ENCODE results near the gene USP40. TPM values are rescaled to one million over a fixed set of nuclear protein-coding genes. Genes with fewer than 3 reads are reported as not detected.

The USP40 gene
- total and polyA plus RNA-seq, 2 donors: 16.0 to 59.6 TPM

GRCh38 chr2:233497692-233498091 lies 68.9 kb downstream of the USP40 start:
- H3K27ac ChIP-seq (ENCODE audit: low read depth): no peak overlapping the region
- H3K4me1 ChIP-seq (ENCODE audit: insufficient read depth): no peaks in the 10 kb centered on the region
- DNase-seq (ENCODE audit: extremely low spot score): no peak
- 95% methylated on average over 2 of the region's 2 CpGs for WGBS
- peaks cover 4% of the 10 kb centered on the region for H3K36me3 ChIP-seq (ENCODE audit: insufficient read depth)
- H3K4me3 ChIP-seq (ENCODE audit: low read depth, low read length): no peak overlapping the region

- peaks cover 4% of the 10 kb centered on the region for H3K36me3 ChIP-seq (ENCODE audit: insufficient read depth)
- DNase-seq (ENCODE audit: extremely low spot score): no peak
- 73% methylated on average over 10 of the region's 10 CpGs for WGBS
- no peak overlapping the region for H3K27ac ChIP-seq (ENCODE audit: low read depth)
- H3K4me3 ChIP-seq (ENCODE audit: low read depth, low read length): no peak overlapping the region
- H3K4me1 ChIP-seq (ENCODE audit: insufficient read depth): no peaks in the 10 kb centered on the region
Measured at GRCh38 chr2:233495503-233496496, 70.8 kb downstream of the USP40 start.

GRCh38 chr2:233492751-233493150 lies 73.8 kb downstream of the USP40 start:
- DNase-seq (ENCODE audit: extremely low spot score): no peak
- no peaks in the 10 kb centered on the region for H3K4me1 ChIP-seq (ENCODE audit: insufficient read depth)
- no peak overlapping the region for H3K27ac ChIP-seq (ENCODE audit: low read depth)
- H3K4me3 ChIP-seq (ENCODE audit: low read depth, low read length): no peak overlapping the region
- WGBS: 79% methylated on average over 4 of the region's 4 CpGs
- peaks cover 4% of the 10 kb centered on the region for H3K36me3 ChIP-seq (ENCODE audit: insufficient read depth)

- DNase-seq (ENCODE audit: extremely low spot score): no peak
- H3K4me3 ChIP-seq (ENCODE audit: low read depth, low read length): no peak overlapping the region
- no peaks in the 10 kb centered on the region for H3K4me1 ChIP-seq (ENCODE audit: insufficient read depth)
- WGBS: 77% methylated on average over 4 of the region's 4 CpGs
- no peak overlapping the region for H3K27ac ChIP-seq (ENCODE audit: low read depth)
- peaks cover 4% of the 10 kb centered on the region for H3K36me3 ChIP-seq (ENCODE audit: insufficient read depth)
Measured at GRCh38 chr2:233492078-233492477, 74.5 kb downstream of the USP40 start.

GRCh38 chr2:233491326-233491725 lies 75.3 kb downstream of the USP40 start:
- DNase-seq (ENCODE audit: extremely low spot score): no peak
- H3K4me1 ChIP-seq (ENCODE audit: insufficient read depth): no peaks in the 10 kb centered on the region
- H3K4me3 ChIP-seq (ENCODE audit: low read depth, low read length): no peak overlapping the region
- H3K36me3 ChIP-seq (ENCODE audit: insufficient read depth): peaks cover 4% of the 10 kb centered on the region
- no peak overlapping the region for H3K27ac ChIP-seq (ENCODE audit: low read depth)
- 80% methylated on average over 3 of the region's 3 CpGs for WGBS

GRCh38 chr2:233490831-233491230 lies 75.8 kb downstream of the USP40 start:
- H3K4me1 ChIP-seq (ENCODE audit: insufficient read depth): no peaks in the 10 kb centered on the region
- 86% methylated on average over 7 of the region's 7 CpGs for WGBS
- H3K36me3 ChIP-seq (ENCODE audit: insufficient read depth): peaks cover 2% of the 10 kb centered on the region
- H3K4me3 ChIP-seq (ENCODE audit: low read depth, low read length): no peak overlapping the region
- DNase-seq (ENCODE audit: extremely low spot score): no peak
- no peak overlapping the region for H3K27ac ChIP-seq (ENCODE audit: low read depth)

GRCh38 chr2:233489666-233490065 lies 76.9 kb downstream of the USP40 start:
- no peaks in the 10 kb centered on the region for H3K4me1 ChIP-seq (ENCODE audit: insufficient read depth)
- no peak overlapping the region for H3K4me3 ChIP-seq (ENCODE audit: low read depth, low read length)
- 84% methylated on average over 6 of the region's 6 CpGs for WGBS
- H3K27ac ChIP-seq (ENCODE audit: low read depth): no peak overlapping the region
- no peak for DNase-seq (ENCODE audit: extremely low spot score)
- peaks cover 2% of the 10 kb centered on the region for H3K36me3 ChIP-seq (ENCODE audit: insufficient read depth)

- Histone ChIP-seq H3K4me1 (ENCODE audit: insufficient read depth) (no peaks in the 10 kb centered on the region), H3K27ac (ENCODE audit: low read depth) (no peak overlapping the region), H3K4me3 (ENCODE audit: low read depth, low read length) (no peak overlapping the region), H3K36me3 (ENCODE audit: insufficient read depth) (peaks cover 2% of the 10 kb centered on the region)
- no peak for DNase-seq (ENCODE audit: extremely low spot score)
- WGBS: 80% methylated on average over 10 of the region's 10 CpGs
Measured at GRCh38 chr2:233489143-233489542, 77.4 kb downstream of the USP40 start.

- H3K36me3 ChIP-seq (ENCODE audit: insufficient read depth): peaks cover 2% of the 10 kb centered on the region
- no peak overlapping the region for H3K4me3 ChIP-seq (ENCODE audit: low read depth, low read length)
- WGBS: 83% methylated on average over 9 of the region's 9 CpGs
- H3K4me1 ChIP-seq (ENCODE audit: insufficient read depth): no peaks in the 10 kb centered on the region
- no peak overlapping the region for H3K27ac ChIP-seq (ENCODE audit: low read depth)
- no peak for DNase-seq (ENCODE audit: extremely low spot score)
Measured at GRCh38 chr2:233487748-233488345, 78.7 kb downstream of the USP40 start.

GRCh38 chr2:233486778-233487552 lies 79.6 kb downstream of the USP40 start:
- WGBS: 58% methylated on average over 4 of the region's 4 CpGs
- H3K4me1 ChIP-seq (ENCODE audit: insufficient read depth): no peaks in the 10 kb centered on the region
- no peak overlapping the region for H3K4me3 ChIP-seq (ENCODE audit: low read depth, low read length)
- H3K36me3 ChIP-seq (ENCODE audit: insufficient read depth): peaks cover 4% of the 10 kb centered on the region
- no peak overlapping the region for H3K27ac ChIP-seq (ENCODE audit: low read depth)
- no peak for DNase-seq (ENCODE audit: extremely low spot score)

GRCh38 chr2:233486357-233486756 lies 80.2 kb downstream of the USP40 start:
- WGBS: 91% methylated on average over 4 of the region's 4 CpGs
- H3K4me1 ChIP-seq (ENCODE audit: insufficient read depth): no peaks in the 10 kb centered on the region
- H3K36me3 ChIP-seq (ENCODE audit: insufficient read depth): peaks cover 4% of the 10 kb centered on the region
- no peak for DNase-seq (ENCODE audit: extremely low spot score)
- H3K4me3 ChIP-seq (ENCODE audit: low read depth, low read length): no peak overlapping the region
- no peak overlapping the region for H3K27ac ChIP-seq (ENCODE audit: low read depth)

- Histone ChIP-seq H3K4me3 (ENCODE audit: low read depth, low read length) (no peak overlapping the region), H3K27ac (ENCODE audit: low read depth) (no peak overlapping the region), H3K36me3 (ENCODE audit: insufficient read depth) (peaks cover 4% of the 10 kb centered on the region), H3K4me1 (ENCODE audit: insufficient read depth) (no peaks in the 10 kb centered on the region)
- no peak for DNase-seq (ENCODE audit: extremely low spot score)
- 90% methylated on average over 15 of the region's 15 CpGs for WGBS
Measured at GRCh38 chr2:233485726-233486125, 80.9 kb downstream of the USP40 start.

GRCh38 chr2:233482616-233483015 lies 84.0 kb downstream of the USP40 start:
- peaks cover 2% of the 10 kb centered on the region for H3K36me3 ChIP-seq (ENCODE audit: insufficient read depth)
- no peaks in the 10 kb centered on the region for H3K4me1 ChIP-seq (ENCODE audit: insufficient read depth)
- DNase-seq (ENCODE audit: extremely low spot score): no peak
- H3K4me3 ChIP-seq (ENCODE audit: low read depth, low read length): no peak overlapping the region
- no peak overlapping the region for H3K27ac ChIP-seq (ENCODE audit: low read depth)
- 82% methylated on average over 5 of the region's 5 CpGs for WGBS
